Suprapubic skin (tissue), 3 donors: ENCODE measurements around the gene EEF1AKMT4.

Experiments
- CTCF ChIP-seq, 2 donors: fragments of 200-600 bp in 1 of 2; fragments of 450-650 bp in 1 of 2; sonication (generic) in 1 of 2; IDR thresholded peaks; one replicate each; pipeline ENCODE4 v1.5.1; 2016 to 2019; ENCODE audit warnings: antibody characterized with exemption in 2 of 2, mild to moderate bottlenecking in 1 of 2, moderate library complexity in 1 of 2
- POLR2A ChIP-seq, 2 donors: fragments of 450-650 bp; IDR thresholded peaks; one replicate each; pipeline ENCODE4 v1.6.1; 2017; ENCODE audit warnings: antibody characterized with exemption in 2 of 2, mild to moderate bottlenecking in 2 of 2, moderate library complexity in 2 of 2

- no peak for TF ChIP-seq CTCF (IDR thresholded peaks at IDR 0.05)
- no peak for TF ChIP-seq POLR2A (IDR thresholded peaks at IDR 0.05)
Observed at GRCh38 chr3:184241141-184241446, 8.4 kb upstream of the EEF1AKMT4 start.
